ENCODE data around the gene MALT1.

DNA sequence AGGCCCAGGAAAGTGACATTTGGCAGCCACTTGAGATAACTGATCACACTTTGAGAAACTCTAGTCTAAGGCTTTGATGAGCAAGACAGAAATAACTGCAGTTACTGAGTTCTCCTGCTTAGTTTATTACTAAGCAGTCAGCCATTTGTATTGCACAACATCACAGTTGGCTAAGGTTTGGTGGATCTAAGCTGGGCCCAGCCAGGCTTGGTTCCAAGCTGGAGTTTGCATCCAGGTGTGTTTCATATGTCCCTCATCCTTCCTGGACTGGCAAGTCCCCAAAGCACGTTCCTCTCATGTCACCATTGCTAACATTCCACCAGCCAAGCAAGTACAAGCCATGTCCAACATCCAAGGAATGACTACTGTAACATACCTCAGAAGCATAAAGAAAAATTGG, 122.1 kb downstream of the MALT1 start:
- no peak for TF ChIP-seq CTCF (IDR thresholded peaks at IDR 0.05)
- TF ChIP-seq EZH2 (IDR thresholded peaks at IDR 0.05; ENCODE audit: borderline replicate concordance, insufficient read depth, low read depth, low read length, poor library complexity, severe bottlenecking) = no peak

Data from B cell (primary cell).